ENCODE data around the gene SPINK6.

SPINK6 gene

GRCh38 chr5:148221508-148221907 is 18.7 kb downstream of the SPINK6 start:
- no peak for DNase-seq (ENCODE audit: low read depth in 3 of 3, low spot score in 1 of 3)

- DNase-seq (ENCODE audit: low read depth in 3 of 3, low spot score in 1 of 3) = no peak
These were observed 21.4 kb downstream of the SPINK6 start for GRCh38 chr5:148224117-148224742.

- no peak for DNase-seq (ENCODE audit: low read depth in 3 of 3, low spot score in 1 of 3)
These were observed 25.6 kb downstream of the SPINK6 start for GRCh38 chr5:148228392-148228984.

- no peak for DNase-seq (ENCODE audit: low read depth in 3 of 3, low spot score in 1 of 3)
These were observed 27.0 kb downstream of the SPINK6 start for GRCh38 chr5:148229840-148230239.

DNA sequence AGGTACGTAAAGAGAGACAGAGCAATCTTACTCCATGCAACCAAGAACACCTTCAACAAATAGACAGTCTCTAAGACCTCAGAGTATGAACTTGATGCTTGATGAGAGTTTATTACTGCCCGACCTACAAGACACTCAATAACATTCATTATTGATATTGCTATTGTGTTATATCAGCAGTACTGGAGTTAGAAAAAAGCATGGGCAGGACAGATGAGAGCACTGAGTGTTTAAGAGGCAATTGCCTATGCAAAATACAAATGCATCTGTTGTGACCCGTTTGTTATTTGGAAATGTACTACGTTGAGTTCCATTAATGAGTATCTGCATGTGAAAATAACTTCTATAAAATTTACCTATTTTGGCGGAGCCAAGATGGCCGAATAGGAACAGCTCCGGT is 27.4 kb downstream of the SPINK6 start:
- DNase-seq (ENCODE audit: low read depth in 3 of 3, low spot score in 1 of 3) = no peak

DNA sequence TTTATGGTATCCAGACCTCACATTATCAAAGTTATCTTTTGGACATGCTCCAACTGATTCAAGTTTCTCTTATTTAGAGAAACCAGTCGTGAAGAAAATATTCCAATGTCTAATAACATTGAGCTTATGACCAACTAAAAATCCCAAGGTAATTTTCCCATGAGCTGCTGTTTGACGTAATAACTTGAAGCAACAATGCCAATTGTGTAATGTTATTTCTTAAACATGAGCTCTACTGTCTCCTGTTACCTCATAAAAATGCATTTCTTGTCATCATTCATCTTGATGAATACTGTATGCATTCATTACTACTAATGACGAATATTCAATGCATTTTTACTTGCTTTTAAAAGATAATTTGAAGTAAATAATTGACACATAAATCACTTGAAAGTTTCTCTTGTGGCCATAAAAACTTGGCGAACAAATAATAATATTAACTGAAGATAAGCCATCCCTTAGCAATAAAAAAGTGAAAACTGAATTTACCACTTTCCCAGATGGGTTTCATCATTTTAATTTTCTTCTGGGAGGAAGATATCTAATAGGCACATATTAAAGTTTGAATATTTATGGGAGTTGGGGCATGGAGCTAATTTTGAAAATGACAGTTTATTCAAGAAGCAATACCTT is 35.1 kb downstream of the SPINK6 start:
- no peak for DNase-seq (ENCODE audit: low read depth in 3 of 3, low spot score in 1 of 3)

DNA sequence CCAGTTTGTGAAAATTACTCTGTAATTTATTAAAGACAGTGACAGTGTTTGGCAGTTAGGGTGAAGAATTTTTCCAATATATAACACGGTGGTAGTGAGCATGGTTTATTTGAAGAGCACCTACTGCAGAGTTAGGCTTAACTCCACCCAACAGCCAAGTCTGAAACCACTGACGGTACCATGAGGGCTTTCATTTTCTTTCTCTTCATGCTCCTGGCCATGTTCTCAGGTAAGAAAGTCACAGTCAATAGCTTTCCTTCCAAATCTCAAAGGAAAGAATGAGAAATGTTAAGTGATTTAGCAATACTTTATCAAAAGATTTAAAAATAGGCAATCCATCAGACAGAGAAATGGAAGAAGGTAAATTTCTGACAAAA is 35.6 kb downstream of the SPINK6 start, which contains the start of gene MARCOL:
TSS of gene MARCOL (plus strand) at position 108 of the 377 bp plus-strand sequence. CDS start at position 181, 73 bp downstream.
- DNase-seq (ENCODE audit: low read depth in 3 of 3, low spot score in 1 of 3) = no peak

DNA sequence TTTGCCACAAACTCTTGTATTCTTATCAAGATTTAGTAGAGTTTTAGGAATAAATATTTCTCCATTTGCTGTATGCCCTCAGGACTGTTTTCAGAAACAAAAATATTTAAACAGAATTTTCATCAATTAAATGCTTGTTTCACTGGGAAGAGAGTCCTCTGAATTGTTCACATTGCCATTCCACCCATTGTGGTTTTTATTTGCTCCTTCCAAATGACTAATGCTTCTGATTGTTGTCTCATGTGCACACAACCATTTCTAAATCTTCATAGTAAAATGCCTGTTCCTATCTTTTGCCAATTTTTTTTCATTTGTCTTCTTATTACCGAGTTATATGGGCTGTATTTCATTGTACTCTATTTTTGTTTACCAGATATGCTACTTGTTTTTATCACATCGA is 46.1 kb downstream of the SPINK6 start:
- DNase-seq (ENCODE audit: low read depth in 3 of 3, low spot score in 1 of 3) = no peak

DNA sequence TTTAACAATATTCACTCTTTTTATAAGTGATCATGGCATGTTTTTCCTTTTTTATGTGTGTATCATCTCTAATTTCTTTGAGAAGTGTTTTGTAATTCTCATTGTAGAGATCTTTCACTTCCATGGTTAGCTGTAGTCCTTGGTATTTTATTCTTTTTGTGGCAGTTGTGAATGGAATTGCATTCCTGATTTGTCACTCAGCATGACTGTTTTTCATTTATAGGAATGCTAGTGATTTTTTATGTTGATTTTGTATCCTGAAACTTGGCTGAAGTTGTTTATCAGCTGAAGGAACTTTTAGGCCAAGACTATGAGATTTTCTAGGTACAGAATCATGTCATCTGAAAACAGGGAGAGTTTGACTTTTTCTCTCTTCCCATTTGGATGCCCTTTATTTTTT is 52.6 kb downstream of the SPINK6 start:
- DNase-seq (ENCODE audit: low read depth in 3 of 3, low spot score in 1 of 3) = no peak

GRCh38 chr5:148259288-148259687 is 56.4 kb downstream of the SPINK6 start:
- DNase-seq (ENCODE audit: low read depth in 3 of 3, low spot score in 1 of 3) = no peak

GRCh38 chr5:148261221-148261620 is 58.4 kb downstream of the SPINK6 start:
- no peak for DNase-seq (ENCODE audit: low read depth in 3 of 3, low spot score in 1 of 3)

All from stimulated activated CD4-positive, alpha-beta T cell treated with anti-CD3 and anti-CD28 coated beads, TNF-alpha, amount 100 ng/mL, for 1 hour (primary cell).